ENCODE results near the gene EFTUD2.

EFTUD2 gene

DNA sequence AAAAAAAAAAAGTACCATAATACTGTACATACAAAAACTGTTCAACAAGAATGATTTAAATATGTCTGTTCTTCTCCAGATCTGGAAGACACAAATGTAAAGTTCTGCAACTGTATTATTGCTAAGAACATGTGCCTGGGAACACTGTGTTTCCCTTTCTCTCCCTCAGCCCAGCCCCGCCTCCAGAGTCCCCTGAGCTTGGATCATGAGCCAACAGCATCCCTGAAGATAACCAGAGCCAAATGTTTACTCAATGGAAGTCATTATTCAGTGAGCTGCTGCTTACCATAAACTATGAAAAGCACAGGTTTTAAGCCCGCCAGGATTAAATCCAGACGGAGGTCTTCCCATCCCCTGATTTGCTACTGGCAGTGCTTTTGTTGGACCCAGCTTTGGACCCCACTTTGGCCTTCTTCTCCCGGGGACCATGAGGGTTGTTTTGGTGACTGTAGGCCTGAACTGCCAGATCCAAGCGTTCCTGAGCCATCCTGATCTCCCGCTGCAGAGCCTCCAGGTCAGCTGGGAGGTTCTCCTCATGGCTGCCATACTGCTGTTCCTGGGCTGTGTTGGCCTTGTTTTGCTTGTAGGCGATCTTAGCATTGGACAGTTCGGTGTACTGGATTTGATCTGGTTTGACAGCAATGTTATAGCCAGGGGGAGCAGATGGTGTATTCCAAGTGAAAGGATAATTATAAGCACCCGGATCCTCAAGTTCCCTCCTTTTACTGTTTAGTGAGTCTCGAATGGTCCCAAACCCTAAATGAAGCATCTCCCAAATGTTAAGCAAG is 94.7 kb downstream of the EFTUD2 start:
- DNase-seq = no peak

DNA sequence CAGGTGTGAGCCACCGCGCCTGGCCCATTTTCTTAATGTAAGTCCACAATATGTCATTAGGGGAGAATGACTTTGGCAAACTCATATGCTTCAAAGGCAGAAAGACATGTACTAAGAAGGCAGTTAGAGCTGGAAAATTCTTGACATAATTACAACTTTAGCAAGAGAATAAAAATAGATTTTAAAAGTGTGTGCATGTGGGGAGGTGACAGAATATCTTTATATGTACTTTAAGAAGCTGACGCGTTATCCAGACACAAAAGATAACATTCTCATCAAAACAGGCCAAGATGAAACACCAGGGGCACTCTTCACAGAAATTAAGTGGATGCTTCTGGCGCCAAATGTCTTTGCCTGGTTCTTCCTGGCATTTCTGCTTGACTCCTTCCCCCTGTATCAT is 97.4 kb downstream of the EFTUD2 start:
- no peak for DNase-seq
